WTC11 (cell line): ENCODE results near the gene HOXB5. TPM values are rescaled to one million over a fixed set of nuclear protein-coding genes. Genes with fewer than 3 reads are reported as not detected.

Source experiments
- ATAC-seq: fragments of 200-7000 bp; cut with Tn5 transposase; 2 replicates; pipeline ENCODE4 v1.10.0; 2021; ENCODE audit warnings: mild to moderate bottlenecking, moderate library complexity
- CTCF ChIA-PET: fragments of 300-600 bp; sonication (Branson Sonifier 250); formaldehyde crosslinking; loops from one replicate; lab custom pipeline; 2021; ENCODE audit warnings: antibody characterized with exemption; lab: Charles Lee
- POLR2A ChIA-PET: fragments of 350-600 bp; sonication (Branson Sonifier 250); formaldehyde crosslinking; loops from one replicate; lab custom pipeline; 2021; ENCODE audit warnings: antibody characterized with exemption; lab: Charles Lee
- DNase-seq: peaks from one replicate; pipeline ENCODE4 v3.0.0; 2021; ENCODE audit warnings: low spot score
- H3K27ac Mint-ChIP-seq: 2 replicates; pipeline ENCODE4 v1.8.0; 2021; ENCODE audit warnings: mixed read lengths
- H3K27me3 Mint-ChIP-seq: 2 replicates; pipeline ENCODE4 v1.8.0; 2021; ENCODE audit warnings: low read depth, mild to moderate bottlenecking, moderate library complexity, mixed read lengths
- H3K36me3 Mint-ChIP-seq: 2 replicates; pipeline ENCODE4 v1.8.0; 2021; ENCODE audit warnings: mixed read lengths
- H3K4me1 Mint-ChIP-seq: 2 replicates; pipeline ENCODE4 v1.8.0; 2022; ENCODE audit warnings: mixed read lengths
- H3K4me3 Mint-ChIP-seq: 2 replicates; pipeline ENCODE4 v1.8.0; 2021; ENCODE audit warnings: mild to moderate bottlenecking, moderate library complexity, mixed read lengths
- H3K9me3 Mint-ChIP-seq: 2 replicates; pipeline ENCODE4 v1.8.0; 2021; ENCODE audit warnings: mixed read lengths
- CREM ChIP-seq: sonication (generic); formaldehyde crosslinking; IDR thresholded peaks from 2 replicates; pipeline ENCODE4 v1.8.1; 2022; ENCODE audit warnings: mild to moderate bottlenecking, missing genetic modification reagents, moderate library complexity
- CTCF ChIP-seq: fragments of 200-600 bp; IDR thresholded peaks from 2 replicates; pipeline ENCODE4 v1.8.0; 2022; ENCODE audit warnings: antibody characterized with exemption
- ELF4 ChIP-seq: sonication (generic); formaldehyde crosslinking; IDR thresholded peaks from 2 replicates; pipeline ENCODE4 v1.8.1; 2022; ENCODE audit warnings: low read depth, mild to moderate bottlenecking, moderate library complexity, missing genetic modification reagents
- ETV6 ChIP-seq: sonication (generic); formaldehyde crosslinking; IDR thresholded peaks from 2 replicates; pipeline ENCODE4 v1.8.1; 2022; ENCODE audit warnings: mild to moderate bottlenecking, missing genetic modification reagents
- FOXJ3 ChIP-seq: sonication (generic); formaldehyde crosslinking; IDR thresholded peaks from 2 replicates; pipeline ENCODE4 v1.9.0; 2021; ENCODE audit warnings: missing genetic modification reagents, mild to moderate bottlenecking, borderline replicate concordance
- FOXK1 ChIP-seq: sonication (generic); formaldehyde crosslinking; IDR thresholded peaks from 2 replicates; pipeline ENCODE4 v1.8.0; 2022; ENCODE audit warnings: mild to moderate bottlenecking, moderate library complexity, missing genetic modification reagents
- FOXP4 ChIP-seq: sonication (generic); formaldehyde crosslinking; IDR thresholded peaks from 2 replicates; pipeline ENCODE4 v1.8.0; 2022; ENCODE audit warnings: mild to moderate bottlenecking, missing genetic modification reagents
- GRHL2 ChIP-seq: fragments of 250-450 bp; sonication (Bioruptor Pico); IDR thresholded peaks from 2 replicates; pipeline ENCODE4 v1.8.0; 2022; ENCODE audit warnings: mild to moderate bottlenecking, moderate library complexity; ENCODE audit not compliant: insufficient replicate concordance, severe bottlenecking
- KAT7 ChIP-seq: sonication (generic); formaldehyde crosslinking; IDR thresholded peaks from 2 replicates; pipeline ENCODE4 v1.8.1; 2023; ENCODE audit warnings: missing genetic modification reagents, mild to moderate bottlenecking, borderline replicate concordance
- MAX ChIP-seq: sonication (generic); formaldehyde crosslinking; IDR thresholded peaks from 2 replicates; pipeline ENCODE4 v1.8.0; 2022; ENCODE audit warnings: mild to moderate bottlenecking, missing genetic modification reagents
- MXD4 ChIP-seq: fragments of 250-450 bp; sonication (Bioruptor Pico); IDR thresholded peaks from 2 replicates; pipeline ENCODE4 v1.8.0; 2021; ENCODE audit warnings: mild to moderate bottlenecking, moderate library complexity, borderline replicate concordance
- NFYB ChIP-seq: sonication (generic); formaldehyde crosslinking; conservative IDR thresholded peaks from 2 replicates; pipeline ENCODE4 v1.8.0; 2022; ENCODE audit warnings: low read depth, missing genetic modification reagents
- NR3C1 ChIP-seq: sonication (generic); formaldehyde crosslinking; conservative IDR thresholded peaks from 2 replicates; pipeline ENCODE4 v1.8.1; 2023; ENCODE audit warnings: low read depth, mild to moderate bottlenecking, missing genetic modification reagents
- PRDM15 ChIP-seq: sonication (generic); formaldehyde crosslinking; IDR thresholded peaks from 2 replicates; pipeline ENCODE4 v1.8.0; 2022; ENCODE audit warnings: missing genetic modification reagents
- RELA ChIP-seq: sonication (generic); formaldehyde crosslinking; IDR thresholded peaks from 2 replicates; pipeline ENCODE4 v1.8.1; 2022; ENCODE audit warnings: missing genetic modification reagents, mild to moderate bottlenecking, borderline replicate concordance
- SMAD3 ChIP-seq: sonication (generic); formaldehyde crosslinking; IDR thresholded peaks from 2 replicates; pipeline ENCODE4 v1.8.0; 2022; ENCODE audit warnings: missing genetic modification reagents, mild to moderate bottlenecking, borderline replicate concordance
- SMAD4 ChIP-seq: sonication (generic); formaldehyde crosslinking; IDR thresholded peaks from 2 replicates; pipeline ENCODE4 v1.8.0; 2022; ENCODE audit warnings: mild to moderate bottlenecking, missing genetic modification reagents
- TCF7 ChIP-seq: sonication (generic); formaldehyde crosslinking; IDR thresholded peaks from 2 replicates; pipeline ENCODE4 v1.8.0; 2022; ENCODE audit warnings: mild to moderate bottlenecking, low read depth, missing genetic modification reagents, moderate library complexity
- ZNF396 ChIP-seq: fragments of 250-450 bp; sonication (Bioruptor Pico); IDR thresholded peaks from 2 replicates; pipeline ENCODE4 v1.8.0; 2021; ENCODE audit warnings: mild to moderate bottlenecking, moderate library complexity, borderline replicate concordance
- ZNF416 ChIP-seq: fragments of 250-450 bp; sonication (Bioruptor Pico); IDR thresholded peaks from 2 replicates; pipeline ENCODE4 v1.9.0; 2021; ENCODE audit warnings: mild to moderate bottlenecking, inconsistent platforms
- total RNA-seq: library from RNA; stranded (reverse); gene quantifications from 3 replicates; pipeline ENCODE4 v1.2.3, GENCODE V29; 2021
- TF ChIP-seq, protein P1 (sequence below): sonication (generic); formaldehyde crosslinking; IDR thresholded peaks from 2 replicates; pipeline ENCODE4 v1.8.1; 2022; ENCODE audit warnings: low read depth, missing genetic modification reagents, borderline replicate concordance

The HOXB5 gene
- total RNA-seq, 1 experiment from 2014 or later = not detected

- Mint-ChIP-seq H3K9me3 (no peaks in the 10 kb centered on the region), H3K36me3 (no peaks in the 10 kb centered on the region), H3K27me3 (peaks cover 90% of the 10 kb centered on the region; the same call in 1 of the 2 replicates), H3K4me1 (peaks cover 32% of the 10 kb centered on the region), H3K4me3 (no peak overlapping the region)
- DNase-seq (no peak), ATAC-seq (no peak)
- TF ChIP-seq FOXP4 (CRISPR knock-in tag) (no peak), TCF7 (CRISPR knock-in tag) (no peak), CTCF (no peak), FOXK1 (CRISPR knock-in tag) (no peak), MXD4 (no peak), NR3C1 (CRISPR knock-in tag) (no peak), NFYB (CRISPR knock-in tag) (no peak), MAX (CRISPR knock-in tag) (no peak), SMAD4 (no peak), ZNF396 (CRISPR knock-in tag) (no peak), SMAD3 (no peak), ZNF416 (CRISPR knock-in tag) (no peak), CREM (CRISPR knock-in tag) (no peak)
- TF ChIP-seq, all 79 proteins: peak for 0
- POLR2A ChIA-PET = no interaction called here
- H3K27ac Mint-ChIP-seq = no peak overlapping the region
- CTCF ChIA-PET = interaction anchor here (0.8 to 1.9 kb wide), 5 partner anchors 10 to 535 kb away, joined by 3 to 7 read pairs (median 4); no protein-coding TSS in a partner anchor
Observed at GRCh38 chr17:48559840-48560817, 33.5 kb downstream of the HOXB5 start.

GRCh38 chr17:48559122-48559839 lies 34.3 kb downstream of the HOXB5 start:
- Mint-ChIP-seq H3K27ac (no peak overlapping the region), H3K27me3 (peaks cover 98% of the 10 kb centered on the region; the same call in 1 of the 2 replicates), H3K36me3 (no peaks in the 10 kb centered on the region), H3K4me3 (no peak overlapping the region), H3K9me3 (no peaks in the 10 kb centered on the region), H3K4me1 (peaks cover 35% of the 10 kb centered on the region)
- ChIA-PET POLR2A (no interaction called here), CTCF (interaction anchor here (0.8 to 1.9 kb wide), 4 partner anchors 9 to 534 kb away, joined by 3 to 7 read pairs (median 4); no protein-coding TSS in a partner anchor)
- ATAC-seq (no peak), DNase-seq (no peak)
- TF ChIP-seq ELF4 (CRISPR knock-in tag) (no peak), KAT7 (CRISPR knock-in tag) (no peak), RELA (CRISPR knock-in tag) (no peak), FOXJ3 (CRISPR knock-in tag) (no peak), GRHL2 (CRISPR knock-in tag) (no peak), ETV6 (CRISPR knock-in tag) (no peak), PRDM15 (CRISPR knock-in tag) (no peak)
- TF ChIP-seq, protein P1, sequence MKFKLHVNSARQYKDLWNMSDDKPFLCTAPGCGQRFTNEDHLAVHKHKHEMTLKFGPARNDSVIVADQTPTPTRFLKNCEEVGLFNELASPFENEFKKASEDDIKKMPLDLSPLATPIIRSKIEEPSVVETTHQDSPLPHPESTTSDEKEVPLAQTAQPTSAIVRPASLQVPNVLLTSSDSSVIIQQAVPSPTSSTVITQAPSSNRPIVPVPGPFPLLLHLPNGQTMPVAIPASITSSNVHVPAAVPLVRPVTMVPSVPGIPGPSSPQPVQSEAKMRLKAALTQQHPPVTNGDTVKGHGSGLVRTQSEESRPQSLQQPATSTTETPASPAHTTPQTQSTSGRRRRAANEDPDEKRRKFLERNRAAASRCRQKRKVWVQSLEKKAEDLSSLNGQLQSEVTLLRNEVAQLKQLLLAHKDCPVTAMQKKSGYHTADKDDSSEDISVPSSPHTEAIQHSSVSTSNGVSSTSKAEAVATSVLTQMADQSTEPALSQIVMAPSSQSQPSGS = no peak
